Measurements from ENCODE around the gene TNIP2. TPM values are rescaled to one million over a fixed set of nuclear protein-coding genes. Genes with fewer than 3 reads are reported as not detected.

TNIP2 gene
- total RNA-seq, 4 donors from 2014 or later: 27.6 to 50.0 (median 36.1) TPM

GRCh38 chr4:2735869-2736268 is 20.3 kb downstream of the TNIP2 start:
- Histone ChIP-seq H3K4me3 (no peak overlapping the region), H3K4me1 (no peaks in the 10 kb centered on the region), H3K9me3 (peaks cover 0 to 3% of the 10 kb centered on the region in 2 donors), H3K27me3 (no peaks in the 10 kb centered on the region), H3K27ac (no peak overlapping the region), H3K36me3 (no peaks in the 10 kb centered on the region)
- intact Hi-C loops (cut with DNase I; ENCODE audit: low total_unique reads): no loop called here
- no peak for TF ChIP-seq POLR2A (IDR thresholded peaks at IDR 0.05)
- DNase-seq: no peak

- TF ChIP-seq POLR2A (IDR thresholded peaks at IDR 0.05) (no peak), CTCF (IDR thresholded peaks at IDR 0.05) (no peak)
- H3K9me3 ChIP-seq: peaks cover 0 to 3% of the 10 kb centered on the region in 2 donors
- no peaks in the 10 kb centered on the region for H3K36me3 ChIP-seq
- no peak overlapping the region for H3K27ac ChIP-seq
- intact Hi-C loops (cut with DNase I; ENCODE audit: low total_unique reads): no loop called here
- H3K27me3 ChIP-seq: no peaks in the 10 kb centered on the region
- no peak overlapping the region for H3K4me3 ChIP-seq
- H3K4me1 ChIP-seq: no peaks in the 10 kb centered on the region
- no peak for DNase-seq
Measured at GRCh38 chr4:2734612-2735011, 21.5 kb downstream of the TNIP2 start.

- H3K27ac ChIP-seq: no peak overlapping the region
- H3K4me1 ChIP-seq: no peaks in the 10 kb centered on the region
- no peak for DNase-seq
- TF ChIP-seq POLR2A (IDR thresholded peaks at IDR 0.05) (no peak), CTCF (IDR thresholded peaks at IDR 0.05) (no peak)
- peaks cover 0 to 3% of the 10 kb centered on the region in 2 donors for H3K9me3 ChIP-seq
- no peak overlapping the region for H3K4me3 ChIP-seq
- H3K36me3 ChIP-seq: no peaks in the 10 kb centered on the region
- intact Hi-C loops (cut with DNase I; ENCODE audit: low total_unique reads): no loop called here
- H3K27me3 ChIP-seq: no peaks in the 10 kb centered on the region
Measured at GRCh38 chr4:2733844-2734574, 22.1 kb downstream of the TNIP2 start.

GRCh38 chr4:2733001-2733843 is 22.9 kb downstream of the TNIP2 start:
- intact Hi-C loops (cut with DNase I; ENCODE audit: low total_unique reads): no loop called here
- TF ChIP-seq CTCF (IDR thresholded peaks at IDR 0.05): no peak
- TF ChIP-seq POLR2A (IDR thresholded peaks at IDR 0.05): no peak

GRCh38 chr4:2732526-2732925 is 23.6 kb downstream of the TNIP2 start:
- DNase-seq: no peak
- no peak overlapping the region for H3K27ac ChIP-seq
- no peaks in the 10 kb centered on the region for H3K27me3 ChIP-seq
- peaks cover 0 to 3% of the 10 kb centered on the region in 2 donors for H3K9me3 ChIP-seq
- no peaks in the 10 kb centered on the region for H3K36me3 ChIP-seq
- no peaks in the 10 kb centered on the region for H3K4me1 ChIP-seq
- TF ChIP-seq POLR2A (IDR thresholded peaks at IDR 0.05) (no peak), CTCF (IDR thresholded peaks at IDR 0.05) (no peak)
- no peak overlapping the region for H3K4me3 ChIP-seq
- intact Hi-C loops (cut with DNase I; ENCODE audit: low total_unique reads): no loop called here

More at GRCh38 chr4:2733001-2733843, 22.9 kb downstream of the TNIP2 start:
- H3K4me1 ChIP-seq: no peaks in the 10 kb centered on the region
- H3K4me3 ChIP-seq: no peak overlapping the region
- DNase-seq: no peak
- H3K36me3 ChIP-seq: no peaks in the 10 kb centered on the region
- peaks cover 0 to 3% of the 10 kb centered on the region in 2 donors for H3K9me3 ChIP-seq
- no peaks in the 10 kb centered on the region for H3K27me3 ChIP-seq
- no peak overlapping the region for H3K27ac ChIP-seq

Data from uterus (tissue), 4 donors.